ENCODE measurements around the gene STX18.
A peak's percentile ranks its signal among the peaks of the same experiment; 100 is the strongest.

Gene STX18

DNA sequence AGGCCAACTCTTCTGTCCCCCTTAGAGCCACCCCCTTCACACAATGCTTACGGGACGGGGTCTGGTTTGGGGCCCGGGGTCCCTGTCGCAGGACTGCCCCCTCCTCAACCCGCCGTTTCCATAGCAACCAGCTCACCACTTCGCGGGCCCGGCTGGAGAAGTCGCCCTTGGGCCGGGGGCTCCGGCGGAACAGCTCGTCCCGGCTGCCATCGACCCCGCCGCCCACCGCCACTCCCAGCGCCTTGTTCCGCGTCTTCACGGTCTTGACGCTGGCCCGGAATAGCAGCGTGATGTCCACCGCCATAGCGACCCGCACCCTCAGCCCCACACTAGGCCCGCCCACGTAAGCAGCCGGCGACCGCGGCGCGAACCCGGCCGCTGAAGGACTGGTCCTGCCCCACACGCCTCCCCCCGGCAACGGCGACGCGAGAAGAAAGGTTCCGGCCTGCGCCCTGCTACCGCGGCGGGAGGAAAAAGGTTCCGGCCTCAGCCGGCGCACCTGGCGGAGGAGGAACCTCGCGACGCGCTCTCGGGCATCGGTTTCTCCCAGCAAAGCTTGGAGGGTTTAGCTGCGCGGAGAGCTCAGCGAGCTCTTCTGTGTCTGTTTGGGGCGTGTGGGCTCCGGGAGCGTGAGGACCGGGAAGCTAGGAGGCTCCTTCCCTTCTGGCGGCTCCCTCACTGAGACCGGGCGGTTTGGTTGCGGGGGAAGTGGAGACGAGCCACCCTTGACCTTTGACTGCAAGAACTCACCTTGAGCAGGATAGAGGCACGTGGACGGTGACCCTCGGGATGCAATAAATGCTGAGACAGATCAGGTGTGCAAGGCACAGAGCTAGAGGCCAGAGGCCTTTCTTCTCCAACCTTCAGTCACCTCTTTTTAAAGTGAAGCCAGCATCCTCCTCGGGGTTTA is at the start of gene STX18:
Gene STX18, minus strand, starts transcription at position 388 of the 910 bp plus-strand sequence. Its CDS starts 84 bp downstream, at position 304.
- in situ Hi-C loops (cut with MboI; ENCODE audit: low pct_unique_long_range_greater_than_20kb, low sequenced_read_pairs, unreplicated experiment) = no loop called here
- TF ChIP-seq, protein P1, sequence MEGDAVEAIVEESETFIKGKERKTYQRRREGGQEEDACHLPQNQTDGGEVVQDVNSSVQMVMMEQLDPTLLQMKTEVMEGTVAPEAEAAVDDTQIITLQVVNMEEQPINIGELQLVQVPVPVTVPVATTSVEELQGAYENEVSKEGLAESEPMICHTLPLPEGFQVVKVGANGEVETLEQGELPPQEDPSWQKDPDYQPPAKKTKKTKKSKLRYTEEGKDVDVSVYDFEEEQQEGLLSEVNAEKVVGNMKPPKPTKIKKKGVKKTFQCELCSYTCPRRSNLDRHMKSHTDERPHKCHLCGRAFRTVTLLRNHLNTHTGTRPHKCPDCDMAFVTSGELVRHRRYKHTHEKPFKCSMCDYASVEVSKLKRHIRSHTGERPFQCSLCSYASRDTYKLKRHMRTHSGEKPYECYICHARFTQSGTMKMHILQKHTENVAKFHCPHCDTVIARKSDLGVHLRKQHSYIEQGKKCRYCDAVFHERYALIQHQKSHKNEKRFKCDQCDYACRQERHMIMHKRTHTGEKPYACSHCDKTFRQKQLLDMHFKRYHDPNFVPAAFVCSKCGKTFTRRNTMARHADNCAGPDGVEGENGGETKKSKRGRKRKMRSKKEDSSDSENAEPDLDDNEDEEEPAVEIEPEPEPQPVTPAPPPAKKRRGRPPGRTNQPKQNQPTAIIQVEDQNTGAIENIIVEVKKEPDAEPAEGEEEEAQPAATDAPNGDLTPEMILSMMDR (IDR thresholded peaks at IDR 0.05; ENCODE audit: extremely low read depth, insufficient read depth, missing control alignments) = no peak
- peak; percentile 88 for DNase-seq (ENCODE audit: low spot score)

DNA sequence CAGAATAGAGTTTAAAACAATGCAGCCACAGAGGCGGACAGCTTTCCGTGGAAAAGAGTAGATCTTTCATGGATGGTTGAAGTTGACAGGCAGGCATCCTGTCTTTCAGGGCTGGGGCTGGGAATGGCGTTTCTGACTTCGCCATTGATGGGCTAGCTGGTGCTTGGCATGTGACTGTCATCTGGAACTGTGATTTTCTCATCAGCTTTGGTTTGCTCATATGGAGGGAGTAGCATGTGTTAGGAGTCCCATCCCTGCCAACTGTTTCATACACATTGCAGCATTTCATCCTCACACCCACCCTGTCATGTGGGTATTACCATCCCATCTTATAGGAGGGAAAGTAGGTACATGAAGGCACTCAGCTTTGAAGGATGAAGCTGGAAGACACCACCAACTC is 49.2 kb upstream of the STX18 start:
- DNase-seq (ENCODE audit: low spot score) = no peak
- in situ Hi-C loops (cut with MboI; ENCODE audit: low pct_unique_long_range_greater_than_20kb, low sequenced_read_pairs, unreplicated experiment) = no loop called here
- TF ChIP-seq, protein P1 (IDR thresholded peaks at IDR 0.05; ENCODE audit: extremely low read depth, insufficient read depth, missing control alignments) = no peak

DNA sequence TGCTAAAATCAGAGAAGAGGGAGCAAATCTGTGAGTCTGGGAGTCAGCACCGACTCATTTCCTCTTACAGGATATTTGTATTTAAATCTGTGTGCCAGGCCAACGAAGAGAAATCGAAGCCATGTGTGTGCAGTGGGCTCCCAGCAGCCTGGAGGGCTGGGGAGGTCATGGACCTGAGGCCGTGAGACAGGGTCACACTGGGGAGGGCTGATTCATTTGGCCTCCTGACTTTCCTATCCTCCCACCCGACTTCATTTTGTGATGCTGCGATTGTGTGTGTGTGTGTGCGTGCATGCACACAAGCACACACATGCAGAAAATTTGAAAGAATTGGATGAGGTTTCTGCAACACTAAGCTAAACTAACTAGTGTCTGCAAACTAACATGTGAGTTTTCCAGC is 48.7 kb upstream of the STX18 start:
- TF ChIP-seq, protein P1 (IDR thresholded peaks at IDR 0.05; ENCODE audit: extremely low read depth, insufficient read depth, missing control alignments) = no peak
- DNase-seq (ENCODE audit: low spot score) = no peak
- in situ Hi-C loops (cut with MboI; ENCODE audit: low pct_unique_long_range_greater_than_20kb, low sequenced_read_pairs, unreplicated experiment) = no loop called here

DNA sequence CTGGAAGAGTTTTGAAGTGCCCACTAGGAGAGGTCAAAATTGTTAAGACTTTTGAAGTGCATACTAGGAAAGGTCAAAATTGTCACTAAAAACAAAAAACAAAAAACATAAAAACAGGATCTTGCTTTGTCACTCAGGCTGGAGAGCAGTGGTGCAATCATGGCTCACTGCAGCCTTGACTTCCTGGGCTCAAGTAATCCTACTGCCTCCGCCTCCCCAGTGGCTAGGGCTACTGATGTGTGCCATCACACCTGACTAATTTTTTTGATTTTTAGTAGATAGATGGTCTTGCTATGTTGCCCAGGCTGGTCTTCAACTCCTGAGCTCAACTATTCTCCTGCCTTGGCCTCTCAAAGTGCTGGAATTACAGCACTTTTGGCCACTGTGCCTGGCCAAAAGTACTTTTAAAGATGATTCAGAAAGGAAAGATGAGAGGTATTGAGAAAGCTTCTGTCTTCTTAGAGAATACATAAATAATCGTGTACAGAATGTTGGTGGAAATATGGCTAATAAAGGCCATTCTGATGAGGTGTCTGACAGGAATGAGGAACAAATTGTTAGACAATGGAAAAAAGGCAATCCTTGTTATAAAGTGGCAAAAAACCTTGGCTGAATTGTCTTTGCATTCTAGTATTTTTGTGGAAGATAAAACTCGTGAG is 43.3 kb upstream of the STX18 start:
- TF ChIP-seq, protein P1 (IDR thresholded peaks at IDR 0.05; ENCODE audit: extremely low read depth, insufficient read depth, missing control alignments) = no peak
- DNase-seq (ENCODE audit: low spot score) = no peak
- in situ Hi-C loops (cut with MboI; ENCODE audit: low pct_unique_long_range_greater_than_20kb, low sequenced_read_pairs, unreplicated experiment) = no loop called here

DNA sequence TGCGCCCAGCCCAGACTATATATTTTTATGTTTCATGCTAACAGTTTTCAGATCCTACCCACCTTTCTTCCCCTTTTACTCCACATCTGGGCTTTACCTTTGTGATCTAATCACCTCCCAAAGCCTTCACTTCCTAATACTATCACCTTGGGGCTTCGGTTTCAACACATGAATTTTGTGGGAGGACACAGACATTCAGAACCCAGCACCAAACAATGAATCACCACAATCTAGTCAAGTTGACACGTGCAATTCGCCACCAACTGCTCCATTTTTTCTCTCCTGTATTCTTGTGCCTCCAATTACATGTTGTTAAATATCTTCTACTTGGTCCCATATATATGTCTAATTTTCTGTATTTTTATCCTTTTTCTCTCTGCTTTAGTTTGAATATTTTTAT is 41.8 kb upstream of the STX18 start:
- in situ Hi-C loops (cut with MboI; ENCODE audit: low pct_unique_long_range_greater_than_20kb, low sequenced_read_pairs, unreplicated experiment) = no loop called here
- DNase-seq (ENCODE audit: low spot score) = no peak
- TF ChIP-seq, protein P1 (IDR thresholded peaks at IDR 0.05; ENCODE audit: extremely low read depth, insufficient read depth, missing control alignments) = no peak

DNA sequence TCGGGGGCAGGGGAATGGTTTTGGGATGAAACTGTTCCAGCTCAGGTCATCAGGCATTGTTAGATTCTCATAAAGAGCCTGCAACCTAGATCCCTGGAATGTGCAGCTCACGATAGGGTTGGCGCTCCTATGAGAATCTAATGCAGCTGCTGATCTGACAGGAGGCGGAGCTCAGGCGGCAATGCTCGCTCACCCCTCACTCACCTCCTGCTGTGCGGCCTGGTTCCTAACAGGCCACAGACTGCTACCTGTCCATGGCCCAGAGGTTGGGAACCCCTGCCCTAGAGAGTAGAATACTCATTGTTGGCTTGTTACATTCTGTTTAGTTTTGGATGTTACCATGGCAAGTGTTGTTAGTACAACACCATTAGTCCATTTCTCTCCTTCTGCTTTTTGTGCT is 40.8 kb upstream of the STX18 start:
- no peak for DNase-seq (ENCODE audit: low spot score)
- in situ Hi-C loops (cut with MboI; ENCODE audit: low pct_unique_long_range_greater_than_20kb, low sequenced_read_pairs, unreplicated experiment) = no loop called here
- TF ChIP-seq, protein P1 (IDR thresholded peaks at IDR 0.05; ENCODE audit: extremely low read depth, insufficient read depth, missing control alignments) = no peak

Measured in GM13977 (cell line).